Measurements from ENCODE around the gene PGBD5.

GRCh38 chr1:230268371-230269170 is 157.6 kb downstream of the PGBD5 start:
- peak; percentile 44 for TF ChIP-seq CTCF (conservative IDR thresholded peaks at IDR 0.05; ENCODE audit: low read length)
- no peak for TF ChIP-seq EZH2phosphoT487 (IDR thresholded peaks at IDR 0.05; ENCODE audit: borderline replicate concordance, low read depth, low read length)

Data from OCI-LY7 (cell line).